ENCODE data around the gene MAGI2.

Gene MAGI2

GRCh38 chr7:78673272-78673671, 780.2 kb downstream of the MAGI2 start:
- FAIRE-seq, result no peak
- TF ChIP-seq, protein P1, sequence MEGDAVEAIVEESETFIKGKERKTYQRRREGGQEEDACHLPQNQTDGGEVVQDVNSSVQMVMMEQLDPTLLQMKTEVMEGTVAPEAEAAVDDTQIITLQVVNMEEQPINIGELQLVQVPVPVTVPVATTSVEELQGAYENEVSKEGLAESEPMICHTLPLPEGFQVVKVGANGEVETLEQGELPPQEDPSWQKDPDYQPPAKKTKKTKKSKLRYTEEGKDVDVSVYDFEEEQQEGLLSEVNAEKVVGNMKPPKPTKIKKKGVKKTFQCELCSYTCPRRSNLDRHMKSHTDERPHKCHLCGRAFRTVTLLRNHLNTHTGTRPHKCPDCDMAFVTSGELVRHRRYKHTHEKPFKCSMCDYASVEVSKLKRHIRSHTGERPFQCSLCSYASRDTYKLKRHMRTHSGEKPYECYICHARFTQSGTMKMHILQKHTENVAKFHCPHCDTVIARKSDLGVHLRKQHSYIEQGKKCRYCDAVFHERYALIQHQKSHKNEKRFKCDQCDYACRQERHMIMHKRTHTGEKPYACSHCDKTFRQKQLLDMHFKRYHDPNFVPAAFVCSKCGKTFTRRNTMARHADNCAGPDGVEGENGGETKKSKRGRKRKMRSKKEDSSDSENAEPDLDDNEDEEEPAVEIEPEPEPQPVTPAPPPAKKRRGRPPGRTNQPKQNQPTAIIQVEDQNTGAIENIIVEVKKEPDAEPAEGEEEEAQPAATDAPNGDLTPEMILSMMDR (IDR thresholded peaks at IDR 0.05; ENCODE audit: insufficient read depth, missing control alignments), result no peak
- no peak for DNase-seq (ENCODE audit: insufficient read length, low spot score)

- FAIRE-seq, result no peak
- DNase-seq (ENCODE audit: insufficient read length, low spot score), result no peak
- TF ChIP-seq, protein P1 (IDR thresholded peaks at IDR 0.05; ENCODE audit: insufficient read depth, missing control alignments), result no peak
Measured at GRCh38 chr7:78662939-78663338, 790.5 kb downstream of the MAGI2 start.

DNA sequence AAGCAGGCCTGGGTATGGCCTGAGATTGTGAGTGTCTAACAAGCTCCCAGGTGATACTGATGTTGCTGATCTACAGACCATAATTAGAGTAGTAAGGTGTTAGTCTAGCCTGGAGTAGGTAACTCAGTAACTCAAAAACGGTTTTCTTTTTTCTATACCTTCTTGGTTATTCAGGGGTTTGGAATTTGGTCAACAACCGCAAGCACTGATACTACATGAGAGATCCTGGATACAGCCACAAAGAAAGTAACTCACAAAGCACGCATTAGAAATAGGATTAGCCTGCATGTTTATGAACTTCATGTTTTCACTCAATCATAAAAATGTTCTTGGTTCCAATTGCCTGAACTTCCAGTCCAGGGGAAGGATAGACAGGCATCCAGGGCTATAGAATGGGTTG, 803.5 kb downstream of the MAGI2 start:
- DNase-seq (ENCODE audit: insufficient read length, low spot score) (no peak), FAIRE-seq (no peak)
- TF ChIP-seq, protein P1 (IDR thresholded peaks at IDR 0.05; ENCODE audit: insufficient read depth, missing control alignments), result no peak

DNA sequence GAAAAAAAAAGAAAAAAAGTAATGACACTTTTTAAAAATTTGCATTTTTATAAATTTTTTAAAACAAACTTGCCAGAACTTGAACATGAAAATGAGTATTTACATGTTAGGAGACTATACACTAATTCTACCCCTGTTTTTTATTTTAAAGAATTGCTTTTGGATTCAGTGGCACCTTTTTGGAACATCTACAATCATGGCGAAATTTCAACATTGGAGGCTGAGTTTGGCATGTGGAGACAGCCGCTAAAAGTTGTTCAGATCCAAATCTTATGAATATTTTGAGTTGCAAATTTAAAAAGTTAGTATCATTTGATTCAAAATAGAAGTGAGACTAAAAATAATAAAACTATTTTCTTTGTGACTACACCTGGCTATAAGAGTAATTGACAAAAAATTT, 804.2 kb downstream of the MAGI2 start:
- no peak for FAIRE-seq
- TF ChIP-seq, protein P1 (IDR thresholded peaks at IDR 0.05; ENCODE audit: insufficient read depth, missing control alignments), result no peak

GRCh38 chr7:78642751-78643150, 810.7 kb downstream of the MAGI2 start:
- FAIRE-seq, result no peak
- TF ChIP-seq, protein P1 (IDR thresholded peaks at IDR 0.05; ENCODE audit: insufficient read depth, missing control alignments), result no peak
- DNase-seq (ENCODE audit: insufficient read length, low spot score), result no peak

More for the DNA sequence above, 804.2 kb downstream of the MAGI2 start:
- no peak for DNase-seq (ENCODE audit: insufficient read length, low spot score)

DNA sequence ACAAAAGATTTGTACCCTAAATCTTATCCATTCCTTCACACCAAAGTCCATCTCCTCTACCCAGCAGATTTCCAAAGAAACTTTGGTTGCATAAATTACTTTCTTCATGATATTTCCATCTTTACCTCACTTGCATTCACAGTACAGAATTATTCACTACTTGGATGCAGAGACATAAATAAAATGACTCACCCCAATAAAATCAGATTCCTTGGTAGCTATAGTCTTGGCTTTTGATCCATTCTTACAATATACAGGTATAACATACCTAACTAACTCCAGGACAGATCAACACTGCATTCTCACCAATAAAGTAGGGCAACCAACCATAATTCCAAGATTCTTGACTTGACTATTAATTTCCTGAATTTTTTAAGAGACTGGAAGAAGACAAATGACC, 815.1 kb downstream of the MAGI2 start:
- DNase-seq (ENCODE audit: insufficient read length, low spot score) (no peak), FAIRE-seq (no peak)
- TF ChIP-seq, protein P1 (IDR thresholded peaks at IDR 0.05; ENCODE audit: insufficient read depth, missing control alignments), result no peak

GRCh38 chr7:78636727-78637126, 816.7 kb downstream of the MAGI2 start:
- DNase-seq (ENCODE audit: insufficient read length, low spot score) (no peak), FAIRE-seq (no peak)
- TF ChIP-seq, protein P1 (IDR thresholded peaks at IDR 0.05; ENCODE audit: insufficient read depth, missing control alignments), result no peak

All from D721Med (cell line).